ENCODE results near the gene HOXA1.

Gene HOXA1

GRCh38 chr7:27095897-27096767, at the start of gene HOXA1:
Gene HOXA1, minus strand, starts transcription at chr7:27096000. Its CDS starts 88 bp downstream, at chr7:27095912.
- DNase-seq, result peak; percentile 85

GRCh38 chr7:27145165-27145913, 49.5 kb upstream of the HOXA1 start:
- DNase-seq, result no peak

GRCh38 chr7:27144781-27145164, 49.0 kb upstream of the HOXA1 start:
- no peak for DNase-seq

GRCh38 chr7:27143950-27144780, 48.4 kb upstream of the HOXA1 start:
- no peak for DNase-seq

- no peak for DNase-seq
Measured at GRCh38 chr7:27143023-27143949, 47.5 kb upstream of the HOXA1 start, which contains the start of gene HOXA5. Gene HOXA5, minus strand, starts transcription at chr7:27143681. Its CDS starts 74 bp downstream, at chr7:27143607.

GRCh38 chr7:27142580-27143022, 46.8 kb upstream of the HOXA1 start:
- DNase-seq, result no peak

GRCh38 chr7:27141923-27142579, 46.3 kb upstream of the HOXA1 start:
- no peak for DNase-seq

GRCh38 chr7:27141137-27141922, 45.5 kb upstream of the HOXA1 start:
- DNase-seq, result no peak

GRCh38 chr7:27140126-27140857, 44.5 kb upstream of the HOXA1 start:
- DNase-seq, result no peak

GRCh38 chr7:27139334-27140125, 43.7 kb upstream of the HOXA1 start:
- no peak for DNase-seq

GRCh38 chr7:27138985-27139333, 43.2 kb upstream of the HOXA1 start:
- DNase-seq, result no peak

- no peak for DNase-seq
Measured at GRCh38 chr7:27138472-27138871, 42.7 kb upstream of the HOXA1 start.

- DNase-seq, result no peak
Measured at GRCh38 chr7:27137640-27138315, 42.0 kb upstream of the HOXA1 start.

GRCh38 chr7:27134392-27134791, 38.6 kb upstream of the HOXA1 start:
- no peak for DNase-seq

GRCh38 chr7:27133409-27134231, 37.8 kb upstream of the HOXA1 start:
- DNase-seq, result no peak

- DNase-seq, result no peak
Measured at GRCh38 chr7:27132978-27133377, 37.2 kb upstream of the HOXA1 start.

- no peak for DNase-seq
Measured at GRCh38 chr7:27132214-27132613, 36.4 kb upstream of the HOXA1 start.
